Neural progenitor cell (in vitro differentiated cells): ENCODE data around the gene COG2.

Experiments used
- EZH2 ChIP-seq: fragments of 200-600 bp; sonication (generic); IDR thresholded peaks from 2 replicates; pipeline ENCODE4 v1.6.1; 2017; ENCODE audit warnings: antibody characterized with exemption, mild to moderate bottlenecking, moderate library complexity
- EZH2phosphoT487 ChIP-seq: fragments of 200-600 bp; sonication (generic); IDR thresholded peaks from 2 replicates; pipeline ENCODE4 v1.6.1; 2017; ENCODE audit warnings: antibody characterized with exemption
- TF ChIP-seq, protein P1 (sequence below): fragments of 200-600 bp; sonication (generic); IDR thresholded peaks from 2 replicates; pipeline ENCODE4 v1.5.1; 2017; ENCODE audit warnings: antibody characterized with exemption, mild to moderate bottlenecking

DNA sequence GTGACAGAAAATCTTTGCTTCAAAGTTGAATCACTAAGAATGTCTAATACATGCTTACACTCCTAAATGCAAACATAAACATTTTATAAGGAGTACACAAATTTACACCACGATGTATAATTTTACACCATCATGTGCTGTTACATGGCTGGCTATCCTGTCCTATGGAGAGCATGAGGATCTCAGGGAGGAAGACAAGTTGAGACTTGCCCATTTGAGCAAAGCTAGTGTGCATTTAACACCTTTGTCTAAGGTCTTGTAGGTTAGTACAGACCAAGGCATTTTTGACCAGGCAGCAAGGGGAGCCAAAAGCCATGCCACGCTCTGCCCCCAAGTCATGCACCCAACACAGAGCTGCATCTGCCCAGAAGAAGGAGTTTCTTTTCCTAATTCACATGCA lies 14.5 kb upstream of the COG2 start:
- TF ChIP-seq, protein P1, sequence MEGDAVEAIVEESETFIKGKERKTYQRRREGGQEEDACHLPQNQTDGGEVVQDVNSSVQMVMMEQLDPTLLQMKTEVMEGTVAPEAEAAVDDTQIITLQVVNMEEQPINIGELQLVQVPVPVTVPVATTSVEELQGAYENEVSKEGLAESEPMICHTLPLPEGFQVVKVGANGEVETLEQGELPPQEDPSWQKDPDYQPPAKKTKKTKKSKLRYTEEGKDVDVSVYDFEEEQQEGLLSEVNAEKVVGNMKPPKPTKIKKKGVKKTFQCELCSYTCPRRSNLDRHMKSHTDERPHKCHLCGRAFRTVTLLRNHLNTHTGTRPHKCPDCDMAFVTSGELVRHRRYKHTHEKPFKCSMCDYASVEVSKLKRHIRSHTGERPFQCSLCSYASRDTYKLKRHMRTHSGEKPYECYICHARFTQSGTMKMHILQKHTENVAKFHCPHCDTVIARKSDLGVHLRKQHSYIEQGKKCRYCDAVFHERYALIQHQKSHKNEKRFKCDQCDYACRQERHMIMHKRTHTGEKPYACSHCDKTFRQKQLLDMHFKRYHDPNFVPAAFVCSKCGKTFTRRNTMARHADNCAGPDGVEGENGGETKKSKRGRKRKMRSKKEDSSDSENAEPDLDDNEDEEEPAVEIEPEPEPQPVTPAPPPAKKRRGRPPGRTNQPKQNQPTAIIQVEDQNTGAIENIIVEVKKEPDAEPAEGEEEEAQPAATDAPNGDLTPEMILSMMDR: no peak
- TF ChIP-seq EZH2: no peak
- TF ChIP-seq EZH2phosphoT487: no peak
